ENCODE results near the gene RNU6-7. TPM values are rescaled to one million over a fixed set of nuclear protein-coding genes. Genes with fewer than 3 reads are reported as not detected.
A peak's percentile ranks its signal among the peaks of the same experiment; 100 is the strongest.

Gene RNU6-7
- total and polyA plus RNA-seq, 2 of the 13 experiments (the other 11 are each of a cell fraction or from before 2014, with no cell fraction given), result under 0.01 TPM; not detected in 1

DNA sequence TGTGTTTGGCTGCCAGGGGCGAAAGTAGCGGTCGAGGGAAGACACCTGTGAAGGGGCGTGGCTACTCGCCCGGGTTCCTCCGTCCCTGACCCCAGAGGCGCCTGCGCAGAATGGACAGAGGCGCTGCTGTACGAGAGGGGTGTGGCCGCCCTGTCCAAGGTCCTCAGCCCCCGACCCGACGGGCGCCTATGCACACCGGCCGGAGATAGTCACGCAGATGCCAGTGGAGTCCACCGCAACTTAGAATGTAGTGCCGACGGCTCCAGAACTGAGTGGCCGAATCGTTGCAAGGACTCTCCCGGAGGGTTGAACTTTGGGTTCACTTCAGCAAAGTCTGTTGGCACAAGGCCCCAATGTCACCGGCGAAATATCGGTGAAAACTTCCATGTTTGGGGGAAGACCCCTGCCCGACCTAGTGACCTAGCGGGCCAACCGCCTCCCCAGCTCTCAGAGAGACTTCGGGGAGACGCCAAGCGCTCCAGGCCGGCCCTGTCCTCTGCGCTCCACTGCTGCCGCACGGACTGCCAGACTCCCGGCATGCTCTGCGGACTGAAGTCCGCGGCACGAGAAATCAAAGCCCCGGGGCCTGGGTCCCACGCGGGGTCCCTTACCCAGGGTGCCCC lies 541 bp upstream of the RNU6-7 start (continued):
- TF ChIP-seq, protein P1, sequence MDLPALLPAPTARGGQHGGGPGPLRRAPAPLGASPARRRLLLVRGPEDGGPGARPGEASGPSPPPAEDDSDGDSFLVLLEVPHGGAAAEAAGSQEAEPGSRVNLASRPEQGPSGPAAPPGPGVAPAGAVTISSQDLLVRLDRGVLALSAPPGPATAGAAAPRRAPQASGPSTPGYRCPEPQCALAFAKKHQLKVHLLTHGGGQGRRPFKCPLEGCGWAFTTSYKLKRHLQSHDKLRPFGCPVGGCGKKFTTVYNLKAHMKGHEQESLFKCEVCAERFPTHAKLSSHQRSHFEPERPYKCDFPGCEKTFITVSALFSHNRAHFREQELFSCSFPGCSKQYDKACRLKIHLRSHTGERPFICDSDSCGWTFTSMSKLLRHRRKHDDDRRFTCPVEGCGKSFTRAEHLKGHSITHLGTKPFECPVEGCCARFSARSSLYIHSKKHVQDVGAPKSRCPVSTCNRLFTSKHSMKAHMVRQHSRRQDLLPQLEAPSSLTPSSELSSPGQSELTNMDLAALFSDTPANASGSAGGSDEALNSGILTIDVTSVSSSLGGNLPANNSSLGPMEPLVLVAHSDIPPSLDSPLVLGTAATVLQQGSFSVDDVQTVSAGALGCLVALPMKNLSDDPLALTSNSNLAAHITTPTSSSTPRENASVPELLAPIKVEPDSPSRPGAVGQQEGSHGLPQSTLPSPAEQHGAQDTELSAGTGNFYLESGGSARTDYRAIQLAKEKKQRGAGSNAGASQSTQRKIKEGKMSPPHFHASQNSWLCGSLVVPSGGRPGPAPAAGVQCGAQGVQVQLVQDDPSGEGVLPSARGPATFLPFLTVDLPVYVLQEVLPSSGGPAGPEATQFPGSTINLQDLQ (CRISPR knock-in tag; IDR thresholded peaks at IDR 0.05), result no peak; the same call in 1 of the 2 replicates
- peak; percentile 99 for TF ChIP-seq HOXA5 (CRISPR knock-in tag; IDR thresholded peaks at IDR 0.05)
- TF ChIP-seq E2F5 (CRISPR knock-in tag; conservative IDR thresholded peaks at IDR 0.05), result no peak
- TF ChIP-seq TP53 (CRISPR knock-in tag; conservative IDR thresholded peaks at IDR 0.05), result peak; percentile 90
- peak; percentile 97 for TF ChIP-seq HDAC1 (CRISPR knock-in tag; IDR thresholded peaks at IDR 0.05)
- TF ChIP-seq ZNF724P (CRISPR knock-in tag; IDR thresholded peaks at IDR 0.05; ENCODE audit: borderline replicate concordance), result peak; percentile 96; the same call in 1 of the 2 replicates
- TF ChIP-seq SRSF4 (IDR thresholded peaks at IDR 0.05; ENCODE audit: low read depth, low read length, poor library complexity, severe bottlenecking), result no peak
- TF ChIP-seq PLSCR1 (CRISPR knock-in tag; IDR thresholded peaks at IDR 0.05; ENCODE audit: borderline replicate concordance), result peak; percentile 73; the same call in 1 of the 2 replicates
- TF ChIP-seq ZFP62 (CRISPR knock-in tag; IDR thresholded peaks at IDR 0.05), result no peak
- TF ChIP-seq CREBL2 (CRISPR knock-in tag; IDR thresholded peaks at IDR 0.05; ENCODE audit: borderline replicate concordance), result peak; percentile 55; the same call in 1 of the 2 replicates
- TF ChIP-seq KMT2B (CRISPR knock-in tag; IDR thresholded peaks at IDR 0.05), result peak; percentile 95
- TF ChIP-seq KDM6A (CRISPR knock-in tag; IDR thresholded peaks at IDR 0.05; ENCODE audit: low read depth), result no peak; the same call in none of the 2 replicates
- TF ChIP-seq, protein P2, sequence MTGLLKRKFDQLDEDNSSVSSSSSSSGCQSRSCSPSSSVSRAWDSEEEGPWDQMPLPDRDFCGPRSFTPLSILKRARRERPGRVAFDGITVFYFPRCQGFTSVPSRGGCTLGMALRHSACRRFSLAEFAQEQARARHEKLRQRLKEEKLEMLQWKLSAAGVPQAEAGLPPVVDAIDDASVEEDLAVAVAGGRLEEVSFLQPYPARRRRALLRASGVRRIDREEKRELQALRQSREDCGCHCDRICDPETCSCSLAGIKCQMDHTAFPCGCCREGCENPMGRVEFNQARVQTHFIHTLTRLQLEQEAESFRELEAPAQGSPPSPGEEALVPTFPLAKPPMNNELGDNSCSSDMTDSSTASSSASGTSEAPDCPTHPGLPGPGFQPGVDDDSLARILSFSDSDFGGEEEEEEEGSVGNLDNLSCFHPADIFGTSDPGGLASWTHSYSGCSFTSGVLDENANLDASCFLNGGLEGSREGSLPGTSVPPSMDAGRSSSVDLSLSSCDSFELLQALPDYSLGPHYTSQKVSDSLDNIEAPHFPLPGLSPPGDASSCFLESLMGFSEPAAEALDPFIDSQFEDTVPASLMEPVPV (CRISPR knock-in tag; IDR thresholded peaks at IDR 0.05), result peak; percentile 55; the same call in 1 of the 2 replicates
- TF ChIP-seq, protein P3, sequence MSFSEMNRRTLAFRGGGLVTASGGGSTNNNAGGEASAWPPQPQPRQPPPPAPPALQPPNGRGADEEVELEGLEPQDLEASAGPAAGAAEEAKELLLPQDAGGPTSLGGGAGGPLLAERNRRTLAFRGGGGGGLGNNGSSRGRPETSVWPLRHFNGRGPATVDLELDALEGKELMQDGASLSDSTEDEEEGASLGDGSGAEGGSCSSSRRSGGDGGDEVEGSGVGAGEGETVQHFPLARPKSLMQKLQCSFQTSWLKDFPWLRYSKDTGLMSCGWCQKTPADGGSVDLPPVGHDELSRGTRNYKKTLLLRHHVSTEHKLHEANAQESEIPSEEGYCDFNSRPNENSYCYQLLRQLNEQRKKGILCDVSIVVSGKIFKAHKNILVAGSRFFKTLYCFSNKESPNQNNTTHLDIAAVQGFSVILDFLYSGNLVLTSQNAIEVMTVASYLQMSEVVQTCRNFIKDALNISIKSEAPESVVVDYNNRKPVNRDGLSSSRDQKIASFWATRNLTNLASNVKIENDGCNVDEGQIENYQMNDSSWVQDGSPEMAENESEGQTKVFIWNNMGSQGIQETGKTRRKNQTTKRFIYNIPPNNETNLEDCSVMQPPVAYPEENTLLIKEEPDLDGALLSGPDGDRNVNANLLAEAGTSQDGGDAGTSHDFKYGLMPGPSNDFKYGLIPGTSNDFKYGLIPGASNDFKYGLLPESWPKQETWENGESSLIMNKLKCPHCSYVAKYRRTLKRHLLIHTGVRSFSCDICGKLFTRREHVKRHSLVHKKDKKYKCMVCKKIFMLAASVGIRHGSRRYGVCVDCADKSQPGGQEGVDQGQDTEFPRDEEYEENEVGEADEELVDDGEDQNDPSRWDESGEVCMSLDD (CRISPR knock-in tag; IDR thresholded peaks at IDR 0.05; ENCODE audit: borderline replicate concordance), result peak; percentile 71; the same call in 1 of the 2 replicates
- peak; percentile 87; the same call in 1 of the 2 replicates for TF ChIP-seq KDM3A (CRISPR knock-in tag; IDR thresholded peaks at IDR 0.05; ENCODE audit: low read depth)
- peak; percentile 86; the same call in 1 of the 2 replicates for TF ChIP-seq ZNF768 (CRISPR knock-in tag; IDR thresholded peaks at IDR 0.05)
- peak; percentile 20; the same call in 1 of the 2 replicates for TF ChIP-seq ZNF75D (CRISPR knock-in tag; IDR thresholded peaks at IDR 0.05; ENCODE audit: borderline replicate concordance)
- TF ChIP-seq ZBTB42 (CRISPR knock-in tag; IDR thresholded peaks at IDR 0.05), result peak; percentile 52; the same call in 1 of the 2 replicates
- TF ChIP-seq SOX6 (IDR thresholded peaks at IDR 0.05), result no peak
- peak; percentile 91 for TF ChIP-seq SOX6 (CRISPR knock-in tag; IDR thresholded peaks at IDR 0.05)
- no peak for TF ChIP-seq HDAC6 (IDR thresholded peaks at IDR 0.05; ENCODE audit: low read depth, low read length)
